Parathyroid adenoma (tissue), 2 donors: ENCODE data around the gene ITIH5.
"Not testable (repeated sequence)": the region's sequence is repeated elsewhere in the genome, so short reads cannot be mapped to it uniquely, and the experiment has no call there.

Experiments
- H2AFZ ChIP-seq: fragments of 300-600 bp; sonication (generic); one replicate; pipeline ENCODE4 v1.7.0; 2017; ENCODE audit warnings: antibody characterized with exemption, mild to moderate bottlenecking
- H3K27ac ChIP-seq: fragments of 300-600 bp; sonication (generic); one replicate; pipeline ENCODE4 v1.7.0; 2017
- H3K27me3 ChIP-seq: fragments of 300-600 bp; sonication (generic); one replicate; pipeline ENCODE4 v1.7.0; 2017; ENCODE audit warnings: low read length; ENCODE audit not compliant: control insufficient read depth, insufficient read depth
- H3K36me3 ChIP-seq: fragments of 300-600 bp; sonication (generic); one replicate; pipeline ENCODE4 v1.7.0; 2017; ENCODE audit warnings: low read length; ENCODE audit not compliant: control insufficient read depth, insufficient read depth
- H3K4me1 ChIP-seq: fragments of 300-600 bp; sonication (generic); one replicate; pipeline ENCODE4 v1.7.0; 2017; ENCODE audit warnings: control low read depth
- H3K4me2 ChIP-seq: fragments of 300-600 bp; sonication (generic); one replicate; pipeline ENCODE4 v1.7.0; 2017; ENCODE audit warnings: low read length
- H3K4me3 ChIP-seq: fragments of 300-600 bp; sonication (generic); one replicate; pipeline ENCODE4 v1.7.0; 2017; ENCODE audit warnings: low read depth, low read length
- H3K79me2 ChIP-seq: fragments of 300-600 bp; sonication (generic); one replicate; pipeline ENCODE4 v1.7.0; 2017; ENCODE audit warnings: control low read depth
- H3K9ac ChIP-seq: fragments of 300-600 bp; sonication (generic); one replicate; pipeline ENCODE4 v1.7.0; 2017; ENCODE audit warnings: mild to moderate bottlenecking
- H3K9me3 ChIP-seq: fragments of 300-600 bp; sonication (generic); one replicate; pipeline ENCODE4 v1.7.0; 2017; ENCODE audit warnings: low read length; ENCODE audit not compliant: control insufficient read depth
- TF ChIP-seq, protein P1 (sequence below): fragments of 300-600 bp; sonication (generic); IDR thresholded peaks from one replicate; pipeline ENCODE4 v1.7.0; 2017; ENCODE audit warnings: antibody characterized with exemption, mild to moderate bottlenecking
- donor health status: primary hyperparathyroidism.

ITIH5 gene

DNA sequence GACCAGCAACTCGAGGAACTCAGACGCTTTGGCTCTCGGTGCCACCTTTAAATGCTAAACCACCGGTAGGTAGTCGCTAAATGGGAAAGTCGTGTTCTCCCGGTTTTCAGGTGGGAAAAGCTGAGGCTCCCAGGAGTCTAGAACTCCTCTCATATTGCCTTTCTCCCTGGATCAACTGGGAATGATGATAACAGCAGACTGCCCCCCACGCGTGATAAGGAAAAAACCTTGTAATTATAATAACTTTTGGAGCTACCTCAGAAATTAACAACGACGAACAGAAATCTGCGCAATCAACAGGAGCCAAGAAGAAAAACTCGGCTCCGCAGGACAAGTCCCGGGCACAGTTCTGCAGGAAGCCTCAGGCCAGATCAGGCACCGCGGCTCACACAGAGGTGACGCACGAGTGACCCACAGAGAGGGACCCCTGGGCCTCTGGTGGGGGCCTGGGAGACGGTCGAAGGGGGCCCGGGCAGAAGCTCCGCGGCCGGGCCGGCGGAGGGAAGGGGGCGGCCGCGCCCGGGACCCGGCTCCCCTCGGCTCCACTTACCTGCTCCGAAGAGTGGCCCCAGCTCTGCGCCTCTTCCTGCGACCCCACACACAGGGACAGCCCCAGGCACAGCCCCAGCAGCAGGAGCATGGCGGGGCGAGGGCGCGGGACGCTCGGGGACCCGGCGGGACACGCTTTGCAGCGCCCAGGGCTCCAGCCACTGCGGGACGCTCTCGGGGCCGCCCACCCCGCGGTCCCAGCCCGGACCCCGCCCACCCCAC is at the start of gene ITIH5:
ITIH5 (minus strand) TSS at position 714 of the 771 bp plus-strand sequence; CDS start at position 640, 74 bp downstream.
- TF ChIP-seq, protein P1, sequence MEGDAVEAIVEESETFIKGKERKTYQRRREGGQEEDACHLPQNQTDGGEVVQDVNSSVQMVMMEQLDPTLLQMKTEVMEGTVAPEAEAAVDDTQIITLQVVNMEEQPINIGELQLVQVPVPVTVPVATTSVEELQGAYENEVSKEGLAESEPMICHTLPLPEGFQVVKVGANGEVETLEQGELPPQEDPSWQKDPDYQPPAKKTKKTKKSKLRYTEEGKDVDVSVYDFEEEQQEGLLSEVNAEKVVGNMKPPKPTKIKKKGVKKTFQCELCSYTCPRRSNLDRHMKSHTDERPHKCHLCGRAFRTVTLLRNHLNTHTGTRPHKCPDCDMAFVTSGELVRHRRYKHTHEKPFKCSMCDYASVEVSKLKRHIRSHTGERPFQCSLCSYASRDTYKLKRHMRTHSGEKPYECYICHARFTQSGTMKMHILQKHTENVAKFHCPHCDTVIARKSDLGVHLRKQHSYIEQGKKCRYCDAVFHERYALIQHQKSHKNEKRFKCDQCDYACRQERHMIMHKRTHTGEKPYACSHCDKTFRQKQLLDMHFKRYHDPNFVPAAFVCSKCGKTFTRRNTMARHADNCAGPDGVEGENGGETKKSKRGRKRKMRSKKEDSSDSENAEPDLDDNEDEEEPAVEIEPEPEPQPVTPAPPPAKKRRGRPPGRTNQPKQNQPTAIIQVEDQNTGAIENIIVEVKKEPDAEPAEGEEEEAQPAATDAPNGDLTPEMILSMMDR: no peak
- Histone ChIP-seq H3K27ac (no peak within 1 kb of the TSS), H3K4me1 (no peaks in the 10 kb centered on the region), H3K36me3 (no peaks in the 10 kb centered on the region), H3K4me3 (peak within 1 kb of the TSS; percentile 68), H3K9me3 (no peaks in the 10 kb centered on the region), H2AFZ (peak within 1 kb of the TSS; percentile 71), H3K27me3 (no peaks in the 10 kb centered on the region), H3K79me2 (no peaks in the 10 kb centered on the region), H3K4me2 (peak within 1 kb of the TSS; percentile 87), H3K9ac (no peak within 1 kb of the TSS)

DNA sequence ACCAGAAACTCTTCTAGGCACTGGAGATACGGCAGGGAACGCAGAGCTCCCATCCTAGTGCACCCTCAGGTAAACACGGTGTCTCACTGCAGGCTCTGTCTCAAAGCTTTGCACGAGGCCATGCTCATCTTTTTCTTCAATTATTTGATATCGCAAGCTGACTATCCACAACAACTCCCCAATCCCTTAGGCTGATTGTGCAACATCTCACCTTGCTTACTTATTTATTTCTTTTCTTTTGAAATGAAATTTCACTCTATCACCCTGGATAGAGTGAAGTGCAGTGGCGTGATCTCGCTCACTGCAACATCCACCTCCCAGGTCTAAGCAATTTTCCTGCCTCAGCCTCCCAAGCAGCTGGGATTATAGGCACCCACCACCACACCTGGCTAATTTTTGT is 48.7 kb upstream of the ITIH5 start:
- Histone ChIP-seq H3K36me3 (no peaks in the 10 kb centered on the region), H3K27ac (no peak overlapping the region)

DNA sequence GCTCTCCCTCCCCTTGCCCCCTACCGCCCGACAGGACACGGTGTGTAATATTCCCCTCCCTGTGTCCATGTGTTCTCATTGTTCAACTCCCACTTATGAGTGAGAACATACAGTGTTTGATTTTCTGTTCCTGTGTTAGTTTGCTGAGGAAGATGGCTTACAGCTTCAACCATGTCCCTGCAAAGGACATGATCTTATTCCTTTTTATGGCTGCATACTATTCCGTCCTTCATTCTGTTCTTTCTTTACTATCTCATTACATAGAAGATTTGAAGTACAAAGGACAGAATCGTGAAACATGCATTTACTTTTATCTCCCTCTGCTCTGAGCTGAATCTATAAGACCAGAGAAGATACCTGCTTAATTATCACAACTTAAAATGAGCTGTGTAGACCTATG is 44.3 kb upstream of the ITIH5 start:
- not testable (repeated sequence) for H2AFZ ChIP-seq, H3K9ac ChIP-seq, H3K4me2 ChIP-seq, H3K27ac ChIP-seq, H3K27me3 ChIP-seq, H3K9me3 ChIP-seq, H3K4me3 ChIP-seq, H3K36me3 ChIP-seq, H3K4me1 ChIP-seq, H3K79me2 ChIP-seq

More for the DNA sequence above, 48.7 kb upstream of the ITIH5 start:
- H3K4me2 ChIP-seq: no peak overlapping the region
- TF ChIP-seq, protein P1: no peak
- no peak overlapping the region for H3K9ac ChIP-seq
- no peaks in the 10 kb centered on the region for H3K79me2 ChIP-seq
- no peaks in the 10 kb centered on the region for H3K4me1 ChIP-seq
- H3K9me3 ChIP-seq: no peaks in the 10 kb centered on the region
- H2AFZ ChIP-seq: no peak overlapping the region
- H3K27me3 ChIP-seq: no peaks in the 10 kb centered on the region
- H3K4me3 ChIP-seq: no peak overlapping the region

DNA sequence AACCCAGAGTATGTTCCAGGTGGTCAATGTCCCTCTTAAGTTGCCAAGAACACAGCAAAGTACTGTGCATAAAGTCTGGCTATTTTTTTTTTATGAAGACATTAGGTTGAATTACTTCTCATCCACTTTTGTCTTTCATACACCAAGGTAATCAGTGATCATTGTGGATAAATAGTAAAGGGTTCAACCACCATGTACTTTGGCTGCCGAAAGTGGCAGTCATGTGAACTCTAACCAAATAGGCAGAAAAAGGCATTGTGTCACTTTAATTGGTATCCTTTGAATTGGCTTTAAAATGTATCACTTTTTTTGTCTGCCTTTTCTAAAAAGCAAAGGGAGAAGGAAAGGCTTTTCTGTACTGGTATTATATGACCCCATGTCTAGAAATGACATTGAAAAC is 43.7 kb upstream of the ITIH5 start:
- Histone ChIP-seq H3K4me1 (no peaks in the 10 kb centered on the region), H3K9ac (no peak overlapping the region), H3K27me3 (no peaks in the 10 kb centered on the region), H2AFZ (no peak overlapping the region), H3K27ac (no peak overlapping the region), H3K79me2 (no peaks in the 10 kb centered on the region), H3K9me3 (no peaks in the 10 kb centered on the region), H3K4me3 (no peak overlapping the region), H3K36me3 (no peaks in the 10 kb centered on the region), H3K4me2 (no peak overlapping the region)
- TF ChIP-seq, protein P1: no peak

DNA sequence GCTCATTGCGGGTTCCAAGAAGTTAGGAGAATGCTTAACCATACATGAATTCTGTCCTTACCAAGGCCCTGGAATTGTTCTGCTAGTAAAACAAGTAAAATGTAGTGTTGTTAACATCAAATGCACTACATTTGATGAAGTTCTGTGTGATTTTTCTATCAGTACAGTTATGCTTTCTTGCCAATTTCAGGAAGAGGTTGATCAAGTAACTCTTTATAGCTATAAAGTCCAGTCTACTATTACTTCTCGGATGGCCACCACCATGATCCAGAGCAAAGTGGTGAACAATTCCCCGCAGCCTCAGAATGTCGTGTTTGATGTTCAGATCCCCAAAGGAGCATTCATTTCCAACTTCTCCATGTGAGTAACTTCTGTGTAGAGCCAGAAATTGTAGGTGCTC is 42.1 kb upstream of the ITIH5 start:
- H3K9me3 ChIP-seq: no peaks in the 10 kb centered on the region
- H3K36me3 ChIP-seq: no peaks in the 10 kb centered on the region
- no peak overlapping the region for H3K9ac ChIP-seq
- H3K4me3 ChIP-seq: no peak overlapping the region
- H3K4me2 ChIP-seq: no peak overlapping the region
- H3K27ac ChIP-seq: no peak overlapping the region
- TF ChIP-seq, protein P1: no peak
- no peaks in the 10 kb centered on the region for H3K79me2 ChIP-seq
- no peak overlapping the region for H2AFZ ChIP-seq
- H3K27me3 ChIP-seq: no peaks in the 10 kb centered on the region
- H3K4me1 ChIP-seq: no peaks in the 10 kb centered on the region
